RKO (cell line): Measurements from ENCODE around the gene WEE1.

Source experiments
- DNase-seq: peaks from one replicate; pipeline ENCODE4 v3.0.0-alpha.2; 2016; ENCODE audit warnings: low spot score

WEE1 gene

DNA sequence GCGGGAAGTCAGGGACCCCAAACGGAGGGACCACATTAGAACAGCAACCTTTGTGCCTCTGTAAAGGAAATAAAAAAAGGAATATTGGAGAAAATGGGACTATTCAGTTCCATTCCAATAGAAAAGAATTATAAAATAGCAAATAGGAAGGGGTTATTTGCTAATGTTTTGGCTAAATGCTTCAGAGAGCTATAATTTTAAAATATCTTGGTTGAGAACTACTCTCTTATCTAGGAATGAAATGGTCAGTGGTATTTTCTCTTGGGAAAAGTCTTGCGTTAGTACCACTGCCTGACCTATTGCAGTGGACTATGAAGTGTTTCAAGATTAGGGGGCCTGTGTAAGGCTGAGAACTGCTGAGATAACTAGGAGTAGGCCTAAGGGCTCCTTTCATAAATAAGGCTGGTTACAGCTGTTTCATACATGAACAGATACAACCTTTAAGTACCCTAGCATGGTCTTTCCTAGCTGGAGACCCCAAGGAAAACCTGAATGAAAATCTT is 6.9 kb upstream of the WEE1 start:
- no peak for DNase-seq

DNA sequence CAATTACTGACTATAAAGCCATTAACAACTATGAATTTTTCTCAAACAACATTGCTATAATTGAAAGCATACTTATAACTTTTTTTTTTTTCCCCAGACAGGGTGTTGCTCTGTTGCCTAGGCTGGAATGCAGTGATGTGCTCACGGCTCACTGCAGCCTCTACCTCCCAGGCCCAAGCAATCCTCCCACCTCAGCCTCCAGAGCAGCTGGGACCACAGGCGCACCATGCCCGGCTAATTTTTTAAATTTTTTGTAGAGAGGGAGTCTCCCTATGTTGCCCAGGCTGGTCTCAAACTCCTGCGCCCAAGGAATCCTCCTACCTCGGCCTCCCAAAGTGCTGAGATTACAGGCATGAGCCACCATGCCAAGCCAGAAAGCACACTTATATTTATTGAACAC is 6.1 kb upstream of the WEE1 start:
- DNase-seq = no peak

DNA sequence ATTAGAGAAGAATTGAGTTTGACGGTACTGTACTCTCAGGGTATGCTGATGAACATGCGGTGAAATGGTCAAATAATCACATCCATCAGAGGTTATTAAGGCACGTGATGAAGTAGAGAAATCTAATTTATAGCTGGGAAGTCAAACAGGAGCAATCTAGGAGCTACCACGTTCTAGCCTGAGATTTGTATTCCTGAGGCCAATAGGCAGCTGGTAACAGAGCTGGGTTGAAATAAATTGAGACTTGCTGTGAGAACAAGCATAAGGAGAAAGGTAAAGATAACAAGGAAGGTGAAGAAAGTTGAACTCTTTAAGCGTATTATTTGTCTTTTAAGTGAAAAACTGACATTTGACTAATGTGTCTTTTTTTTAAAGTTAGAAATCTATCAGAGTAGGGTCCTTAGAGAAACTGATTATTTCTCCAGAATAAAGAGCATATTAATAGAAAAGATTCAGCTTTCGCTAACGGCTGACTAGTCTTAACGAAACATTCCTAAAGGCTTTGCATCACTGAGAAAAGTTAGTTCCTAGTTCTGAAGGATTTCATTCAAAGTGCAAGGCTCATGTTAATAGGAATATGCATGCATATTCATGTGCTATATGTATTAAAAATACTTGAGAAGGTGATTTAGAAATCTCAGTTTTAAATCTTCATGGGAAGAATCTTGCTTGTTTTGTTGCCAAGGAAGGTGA is 5.2 kb upstream of the WEE1 start:
- no peak for DNase-seq

DNA sequence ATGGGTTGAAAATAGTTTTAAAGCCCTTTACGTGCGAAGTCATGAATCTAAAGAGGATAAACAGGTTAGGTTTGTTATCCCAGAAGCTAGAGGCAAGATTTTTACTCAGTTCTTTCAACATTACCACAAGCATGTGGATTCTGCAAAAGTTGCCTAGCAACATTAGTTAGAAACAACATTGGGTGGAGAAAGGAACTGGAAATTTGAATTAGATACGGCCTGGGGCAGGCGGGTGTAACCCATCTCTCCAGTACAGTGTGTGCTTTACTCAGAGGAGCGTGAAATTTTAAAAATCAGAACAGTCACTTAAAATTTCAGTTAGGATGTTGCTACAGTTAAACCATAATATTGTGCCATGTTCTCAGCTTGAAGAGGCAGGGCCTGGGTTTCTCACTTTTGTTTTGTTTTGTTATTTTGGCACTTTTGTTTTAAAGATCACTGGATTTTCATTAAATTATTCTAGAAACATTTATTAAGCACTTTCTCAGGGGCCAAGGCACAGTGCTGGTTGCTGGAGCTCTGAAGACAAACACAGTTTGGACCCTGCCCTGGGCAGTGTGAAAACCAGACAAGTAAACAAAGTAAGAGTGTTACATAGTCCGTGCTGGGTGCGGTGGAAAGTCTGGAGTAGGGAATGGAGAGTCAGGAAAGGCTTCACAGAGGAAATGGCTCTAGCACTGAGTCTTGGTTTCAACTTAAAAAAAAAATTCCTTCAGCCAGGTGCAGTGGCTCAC is 4.4 kb upstream of the WEE1 start:
- DNase-seq = no peak

DNA sequence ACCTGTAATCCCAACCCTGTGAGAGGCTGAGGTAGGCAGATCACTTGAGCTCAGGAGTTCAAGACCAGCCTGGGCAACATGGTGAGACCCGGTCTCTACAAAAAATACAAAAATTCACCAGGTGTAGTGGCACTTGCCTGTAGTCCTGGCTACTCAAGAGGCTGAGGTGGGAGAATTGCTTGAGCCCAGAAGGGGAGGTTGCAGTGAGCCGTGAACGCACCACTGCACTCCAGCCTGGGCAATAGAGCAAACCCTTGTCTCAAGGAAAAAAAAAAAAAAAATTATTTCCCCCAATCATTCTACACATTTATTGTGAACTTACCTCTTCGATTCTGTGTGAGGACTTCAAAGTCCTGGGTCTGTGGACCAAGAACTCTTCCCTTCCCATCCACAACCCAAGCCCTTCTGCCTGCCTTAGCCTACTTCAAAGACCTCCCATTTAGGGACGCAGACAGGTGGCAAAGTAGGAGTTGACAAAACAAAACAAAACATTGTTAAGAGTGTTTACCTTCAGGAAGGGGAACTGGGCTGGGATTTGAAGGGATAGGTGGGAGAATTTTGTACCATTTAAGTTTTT is 3.8 kb upstream of the WEE1 start:
- no peak for DNase-seq

DNA sequence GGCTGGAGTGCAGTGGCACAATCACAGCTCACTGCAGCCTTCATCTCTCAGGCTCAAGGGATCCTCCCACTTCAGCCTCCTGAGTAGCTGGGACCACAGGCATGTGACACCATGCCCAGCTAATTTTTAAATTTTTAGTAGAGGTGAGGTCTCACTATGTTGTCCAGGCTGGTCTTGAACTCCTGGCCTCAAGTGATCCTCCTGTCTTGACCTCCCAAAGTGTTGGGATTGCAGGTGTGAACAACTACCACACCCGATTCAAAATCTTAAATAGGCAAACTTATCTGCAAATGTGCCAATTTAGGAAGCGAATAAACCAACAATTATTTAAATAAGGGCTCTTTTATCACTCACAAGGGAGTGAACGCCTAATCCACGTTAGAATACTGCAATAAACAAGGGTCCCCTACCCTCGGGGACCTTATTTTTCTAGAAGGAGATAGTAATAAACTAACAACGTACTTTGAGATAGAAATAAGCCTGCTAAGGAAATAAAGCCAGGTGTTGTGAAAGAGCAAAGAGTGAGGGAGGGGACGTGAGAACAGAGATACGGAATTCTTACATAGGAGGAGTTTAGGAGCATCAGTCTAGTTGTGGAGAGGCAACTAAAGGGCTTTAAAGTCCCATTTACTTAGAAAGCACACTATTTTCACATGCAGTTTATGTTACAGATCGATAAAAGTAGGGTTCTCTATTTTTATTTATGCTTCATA is 3.0 kb upstream of the WEE1 start:
- DNase-seq = no peak

DNA sequence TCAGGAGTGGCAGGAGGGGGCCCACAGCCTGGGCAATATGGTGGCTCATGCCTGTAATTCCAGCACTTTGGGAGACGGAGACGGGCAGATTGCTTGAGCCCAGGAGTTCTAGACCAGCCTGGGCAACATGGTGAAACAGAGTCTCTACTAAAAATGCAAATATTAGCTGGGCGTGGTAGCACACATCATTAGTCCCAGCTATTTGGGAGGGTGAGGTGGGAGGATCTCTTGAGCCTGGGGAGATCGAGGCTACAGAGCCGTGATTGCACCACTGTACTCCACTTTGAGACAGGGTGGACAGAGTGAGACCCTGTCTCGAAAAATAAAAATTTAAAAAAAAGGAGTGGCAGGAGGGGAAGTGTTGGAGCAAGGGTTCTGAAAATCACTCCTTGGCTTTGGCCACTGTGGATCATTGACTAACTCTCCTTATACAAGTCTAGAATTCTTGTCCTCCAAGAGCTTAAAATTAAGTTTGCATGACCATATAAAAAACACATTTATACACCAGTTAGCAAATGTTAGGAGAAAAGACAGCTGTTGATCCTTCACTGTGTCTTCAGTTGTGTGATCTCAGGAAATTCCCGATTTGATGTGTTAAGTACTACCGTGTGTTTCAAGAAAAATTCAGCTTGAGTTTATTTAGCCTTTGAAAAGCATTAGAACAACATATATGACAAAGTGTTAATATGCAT is 2.3 kb upstream of the WEE1 start:
- DNase-seq = no peak

DNA sequence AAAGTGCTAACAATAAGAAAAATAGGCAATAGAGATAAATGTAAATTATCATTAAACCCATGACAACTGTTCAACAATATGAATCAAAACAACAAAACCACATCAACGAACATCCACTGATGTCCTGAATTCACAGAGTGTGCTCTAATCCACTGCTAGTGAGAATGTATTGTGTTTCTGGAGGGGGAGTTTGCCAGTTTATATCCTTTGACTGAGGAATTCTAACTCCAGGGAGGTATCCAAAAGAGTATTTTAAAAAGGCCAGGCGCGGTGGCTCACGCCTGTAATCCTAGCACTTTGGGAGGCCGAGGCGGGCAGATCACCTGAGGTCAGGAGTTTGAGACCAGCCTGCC is 1.7 kb upstream of the WEE1 start:
- DNase-seq = no peak

DNA sequence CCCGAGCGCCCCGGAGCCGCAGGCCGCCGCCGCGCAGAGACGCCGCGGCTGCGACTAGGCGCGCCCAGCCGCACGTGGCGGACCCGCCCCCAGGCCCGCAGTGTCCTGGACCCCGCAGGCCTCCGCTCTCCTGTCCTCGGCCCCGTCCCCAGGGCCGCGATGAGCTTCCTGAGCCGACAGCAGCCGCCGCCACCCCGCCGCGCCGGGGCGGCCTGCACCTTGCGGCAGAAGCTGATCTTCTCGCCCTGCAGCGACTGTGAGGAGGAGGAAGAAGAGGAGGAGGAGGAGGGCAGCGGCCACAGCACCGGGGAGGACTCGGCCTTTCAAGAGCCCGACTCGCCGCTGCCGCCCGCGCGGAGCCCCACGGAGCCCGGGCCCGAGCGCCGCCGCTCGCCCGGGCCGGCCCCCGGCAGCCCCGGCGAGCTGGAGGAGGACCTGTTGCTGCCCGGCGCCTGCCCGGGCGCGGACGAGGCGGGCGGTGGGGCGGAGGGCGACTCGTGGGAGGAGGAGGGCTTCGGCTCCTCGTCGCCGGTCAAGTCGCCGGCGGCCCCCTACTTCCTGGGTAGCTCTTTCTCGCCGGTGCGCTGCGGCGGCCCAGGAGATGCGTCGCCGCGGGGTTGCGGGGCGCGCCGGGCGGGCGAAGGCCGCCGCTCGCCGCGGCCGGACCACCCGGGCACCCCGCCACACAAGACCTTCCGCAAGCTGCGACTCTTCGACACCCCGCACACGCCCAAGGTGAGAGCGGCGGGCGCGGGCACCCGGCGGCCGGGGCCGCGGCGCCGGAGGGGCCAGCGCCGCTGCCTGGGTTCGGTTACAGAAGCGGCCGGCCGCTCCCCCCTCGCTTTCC is 528 bp downstream of the WEE1 start:
- no peak for DNase-seq

DNA sequence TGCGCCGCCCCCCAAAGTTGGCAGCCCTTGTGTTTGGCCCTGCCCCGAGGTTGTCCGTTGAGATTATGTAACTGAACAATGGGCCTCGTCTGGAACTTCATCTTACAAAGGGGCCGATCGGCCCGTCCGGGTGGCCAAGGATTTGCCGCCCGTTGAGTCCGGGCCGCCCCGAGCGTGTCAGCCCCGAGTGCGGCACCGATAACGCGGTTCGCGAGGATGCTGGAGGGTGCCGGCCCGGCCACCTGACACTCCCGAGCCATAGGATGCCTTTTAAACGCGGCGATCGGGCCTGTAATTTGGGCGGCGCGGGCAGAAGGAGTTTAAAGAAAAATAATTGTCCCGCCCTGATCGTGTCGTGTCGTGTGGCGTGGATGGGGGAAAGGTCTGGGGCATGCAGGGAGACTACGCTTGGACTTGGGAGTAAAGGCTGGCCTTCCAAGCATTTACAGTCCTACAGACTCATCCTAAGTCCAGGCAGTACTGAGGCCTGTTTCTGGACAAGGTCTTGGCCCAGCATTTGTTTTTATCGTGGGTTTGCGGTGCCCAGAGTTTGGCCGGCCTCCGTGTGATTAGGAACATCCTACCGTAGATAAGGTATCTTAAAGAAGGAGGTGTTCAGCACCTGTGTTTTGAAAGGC is 1.3 kb downstream of the WEE1 start:
- peak; percentile 59 for DNase-seq

DNA sequence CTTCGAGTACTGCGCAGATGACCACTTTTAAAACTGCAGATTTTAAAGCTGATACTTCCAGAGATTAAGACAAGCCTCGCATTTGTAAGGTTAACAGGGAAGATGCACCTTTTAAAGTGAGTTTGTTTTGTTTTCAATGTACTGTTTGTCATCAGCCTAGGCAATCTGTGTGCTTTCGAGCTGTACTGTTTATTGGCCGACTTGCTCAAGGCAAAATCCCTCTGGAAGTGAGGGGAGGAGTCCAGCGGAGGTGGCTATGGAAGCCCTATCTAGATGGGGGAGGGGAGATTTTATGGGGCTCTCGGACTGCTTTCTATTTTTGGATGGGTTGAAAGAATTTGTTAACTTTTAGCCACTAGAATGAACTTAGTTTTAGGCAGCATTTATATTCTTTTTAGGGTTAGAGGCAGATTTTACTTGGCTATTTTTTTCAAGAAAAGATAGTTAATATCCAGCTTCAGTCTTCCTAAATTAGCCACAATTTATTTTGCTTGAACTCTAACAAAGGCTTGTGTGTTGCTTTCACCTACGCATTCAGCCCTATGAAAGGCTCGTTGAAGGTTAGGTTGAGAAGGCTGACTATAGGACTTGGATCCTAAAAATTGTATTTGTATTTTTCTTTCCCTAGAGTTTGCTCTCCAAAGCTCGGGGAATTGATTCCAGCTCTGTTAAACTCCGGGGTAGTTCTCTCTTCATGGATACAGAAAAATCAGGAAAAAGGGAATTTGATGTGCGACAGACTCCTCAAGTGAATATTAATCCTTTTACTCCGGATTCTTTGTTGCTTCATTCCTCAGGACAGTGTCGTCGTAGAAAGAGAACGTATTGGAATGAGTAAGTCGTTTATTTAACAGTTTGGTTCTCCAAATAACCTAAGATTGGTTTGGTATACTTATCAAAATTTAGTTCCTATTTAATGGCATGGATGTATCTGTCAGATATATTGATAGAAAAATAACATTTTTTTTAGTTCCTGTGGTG is 2.1 kb downstream of the WEE1 start:
- DNase-seq = peak; percentile 94

DNA sequence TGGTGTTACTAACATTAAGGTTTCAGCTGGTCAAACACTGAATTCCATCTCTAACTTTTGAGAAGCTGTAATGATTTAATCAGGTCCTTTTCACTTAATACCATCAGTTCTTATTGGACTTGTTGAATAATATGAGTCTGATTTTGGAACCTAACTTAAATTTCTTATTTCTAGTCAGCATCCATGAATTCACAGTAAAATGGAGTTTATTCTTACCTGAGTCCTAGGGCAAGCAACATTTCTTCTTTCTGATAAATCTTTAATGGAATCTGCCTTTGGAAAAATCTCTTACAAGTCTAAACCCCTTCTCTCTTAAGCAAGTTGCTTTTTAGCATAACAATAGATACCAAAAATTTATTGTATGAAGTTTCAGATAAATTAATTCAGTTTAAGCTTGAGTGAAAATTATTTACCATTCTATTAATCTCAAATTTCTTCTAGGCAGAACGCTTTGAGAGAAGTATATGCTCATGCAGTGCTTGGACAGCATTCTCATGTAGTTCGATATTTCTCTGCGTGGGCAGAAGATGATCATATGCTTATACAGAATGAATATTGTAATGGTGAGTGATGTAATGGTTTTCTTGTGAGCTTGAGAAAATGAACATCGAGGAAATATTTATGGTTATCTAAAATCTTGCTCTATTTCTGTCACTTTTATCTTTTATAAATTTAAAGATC is 3.4 kb downstream of the WEE1 start:
- DNase-seq = peak; percentile 87

DNA sequence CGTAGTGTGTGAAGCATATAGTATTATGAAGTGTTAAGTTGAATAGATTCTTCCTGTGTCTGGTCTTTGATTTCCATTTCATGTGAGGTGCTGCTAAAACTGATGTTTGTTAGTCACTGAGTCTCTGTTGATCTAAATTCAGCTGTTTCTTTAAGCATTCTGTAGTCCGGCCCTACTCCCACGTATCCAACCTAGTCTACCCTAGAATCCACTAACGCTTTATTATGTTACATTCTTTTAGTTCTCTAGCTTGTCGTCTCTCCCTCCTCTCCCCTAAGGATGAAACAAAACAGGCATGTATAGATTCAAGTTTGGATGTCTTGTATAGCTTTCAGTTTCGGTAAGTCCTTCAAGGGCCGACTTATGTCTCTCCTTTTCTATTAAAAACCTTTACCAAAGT is 4.1 kb downstream of the WEE1 start:
- DNase-seq = peak; percentile 34

DNA sequence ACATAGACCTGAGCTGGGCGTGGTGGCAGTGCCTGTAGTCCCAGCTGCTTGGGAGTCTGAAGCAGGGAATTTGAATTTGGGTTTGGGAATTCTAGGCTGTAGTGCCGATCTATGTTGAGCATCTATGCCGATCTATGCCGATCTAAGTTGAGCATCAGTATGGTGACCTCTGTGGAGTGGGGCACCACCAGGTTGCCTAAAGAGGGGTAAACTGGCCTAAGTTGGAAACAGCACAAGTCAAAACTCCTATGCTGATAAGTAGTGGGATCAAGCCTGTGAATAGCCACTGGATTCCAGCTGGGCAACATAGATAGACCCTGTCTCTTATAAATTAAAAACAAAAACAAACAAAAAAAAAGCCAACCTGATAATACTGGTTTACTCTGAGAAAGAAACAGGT is 7.4 kb downstream of the WEE1 start:
- DNase-seq = no peak

DNA sequence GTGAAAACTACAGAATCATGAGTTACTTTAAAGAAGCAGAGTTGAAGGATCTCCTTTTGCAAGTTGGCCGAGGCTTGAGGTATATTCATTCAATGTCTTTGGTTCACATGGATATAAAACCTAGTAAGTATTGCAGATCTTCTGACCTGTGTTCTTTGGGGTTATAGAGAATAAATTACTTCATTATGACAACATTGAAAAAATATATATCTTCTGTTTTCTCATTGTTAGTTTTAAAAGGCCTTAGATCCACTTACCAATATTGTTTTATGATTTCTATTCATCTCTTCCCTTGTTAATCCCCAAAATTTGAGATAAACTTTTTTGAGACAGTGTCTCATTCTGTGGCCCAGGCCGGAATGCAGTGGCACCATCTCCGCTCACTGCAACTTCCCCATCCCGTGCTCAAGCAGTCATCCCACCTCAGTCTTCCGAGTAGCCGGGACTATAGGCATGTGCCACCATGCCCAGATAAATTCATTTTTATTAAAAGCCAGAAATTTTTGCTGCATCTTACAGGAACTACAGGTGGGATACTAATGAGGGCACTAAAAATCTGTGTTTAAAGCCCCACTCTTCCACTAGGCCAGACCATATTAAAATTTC is 8.2 kb downstream of the WEE1 start:
- DNase-seq = no peak

DNA sequence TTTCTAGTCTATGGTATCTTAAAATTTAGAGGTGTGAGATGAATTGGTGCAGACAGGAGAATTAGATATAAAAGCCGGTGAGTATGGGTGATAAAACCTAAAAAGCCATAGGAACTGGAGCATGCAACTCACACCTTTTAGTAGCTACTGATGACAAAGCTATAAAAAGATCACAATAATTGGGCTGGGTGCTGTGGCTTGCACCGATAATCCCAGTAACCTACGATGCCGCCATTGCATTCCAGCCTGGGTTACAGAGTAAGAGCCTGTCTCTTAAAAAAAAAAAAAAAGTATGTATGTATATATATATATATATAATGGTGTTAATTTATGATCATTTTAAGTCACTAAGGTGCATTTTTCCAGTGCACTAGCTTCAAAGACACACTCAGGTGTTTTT is 17.2 kb downstream of the WEE1 start:
- no peak for DNase-seq

DNA sequence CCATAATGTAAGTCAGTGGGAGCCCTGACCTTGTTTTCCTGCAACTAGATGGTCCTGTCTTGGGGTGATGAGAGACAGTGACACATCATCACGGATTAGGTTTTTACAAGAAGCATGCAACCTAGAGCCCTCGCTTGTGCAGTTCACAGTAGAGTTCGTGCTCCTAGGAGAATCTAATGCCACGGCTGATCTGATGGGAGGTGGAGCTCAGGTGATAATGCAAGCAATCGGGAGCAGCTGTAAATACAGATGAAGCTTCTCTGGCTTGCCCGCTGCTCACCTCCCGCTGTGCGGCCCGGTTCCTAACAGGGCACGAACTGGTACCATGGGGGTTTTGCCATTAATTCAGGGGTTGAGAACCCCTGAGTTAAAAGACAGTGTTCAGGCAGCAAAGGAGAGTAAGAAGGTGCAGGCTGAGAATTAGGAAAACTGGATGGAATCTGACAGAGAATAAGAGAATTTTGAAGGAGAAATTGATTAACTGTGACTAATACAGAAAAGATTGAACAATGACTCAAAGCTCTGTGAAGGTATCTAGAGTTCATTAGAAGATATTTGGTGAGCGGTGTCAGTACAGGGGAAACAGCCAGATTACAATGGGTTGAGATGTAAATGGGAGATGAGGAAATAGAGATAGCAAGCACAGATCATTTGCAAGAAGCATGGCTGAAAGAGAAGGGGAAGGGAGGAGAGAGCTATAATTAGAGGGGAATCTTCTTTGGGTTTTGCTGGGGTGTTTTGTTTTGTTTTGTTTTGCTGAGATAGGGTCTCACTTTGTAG is 21.0 kb downstream of the WEE1 start:
- no peak for DNase-seq
